Endothelial cell of umbilical vein (primary cell): Measurements from ENCODE around the gene DAB2IP.

Experiments
- GATA2 ChIP-seq: IDR thresholded peaks from 2 replicates; pipeline ENCODE4 v1.7.0; 2011; ENCODE audit warnings: low read depth, mild to moderate bottlenecking, moderate library complexity, mixed read lengths, low read length; ENCODE audit not compliant: insufficient read length, insufficient read depth
- TF ChIP-seq, protein P1 (sequence below), 2 donors: IDR thresholded peaks; 1 replicate in 1 of 2; 2 replicates in 1 of 2; pipeline ENCODE4 v1.5.1; 2011; ENCODE audit warnings: low read length in 2 of 2, mild to moderate bottlenecking in 2 of 2, moderate library complexity in 2 of 2, control low read depth in 1 of 2, inconsistent platforms in 1 of 2, low read depth in 1 of 2; ENCODE audit not compliant: insufficient read depth in 1 of 2; ENCODE audit errors: extremely low read depth in 1 of 2

DNA sequence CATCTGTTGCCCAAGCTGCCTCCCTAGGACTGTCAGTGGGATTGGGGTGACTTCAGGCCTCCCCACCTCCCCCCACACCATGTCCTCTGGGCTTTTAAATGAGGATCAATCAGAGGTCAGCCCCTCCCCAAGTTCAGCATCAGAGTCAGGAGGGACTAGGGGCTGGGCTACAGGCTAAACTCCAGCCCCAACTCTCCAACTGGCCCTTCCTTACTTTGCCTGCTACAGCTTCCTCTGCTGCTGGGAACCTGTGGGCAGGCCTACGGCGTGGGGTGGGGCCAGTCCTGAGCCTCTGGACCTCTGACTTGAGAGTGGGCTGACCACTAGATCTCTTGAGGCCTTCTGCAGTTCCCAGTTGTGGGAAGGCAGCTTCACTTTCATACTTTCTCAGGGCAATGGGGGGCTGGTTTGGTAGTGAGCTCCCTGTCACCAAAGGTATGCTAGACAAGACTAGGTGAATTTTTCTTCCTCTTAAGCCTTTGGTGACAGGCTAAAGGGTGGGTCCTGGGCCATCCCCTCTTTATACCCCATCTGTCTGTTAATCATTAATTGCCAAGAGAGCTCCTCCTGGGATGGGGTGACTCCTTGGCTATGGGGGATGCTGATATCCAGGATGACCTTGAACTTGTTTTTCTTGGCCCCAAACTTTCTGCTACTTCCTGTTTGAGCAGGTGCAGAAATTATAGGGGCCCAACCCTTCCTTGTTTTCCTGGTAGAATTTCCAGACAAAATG, 10.8 kb upstream of the DAB2IP start:
- TF ChIP-seq GATA2, result no peak
- TF ChIP-seq, protein P1, sequence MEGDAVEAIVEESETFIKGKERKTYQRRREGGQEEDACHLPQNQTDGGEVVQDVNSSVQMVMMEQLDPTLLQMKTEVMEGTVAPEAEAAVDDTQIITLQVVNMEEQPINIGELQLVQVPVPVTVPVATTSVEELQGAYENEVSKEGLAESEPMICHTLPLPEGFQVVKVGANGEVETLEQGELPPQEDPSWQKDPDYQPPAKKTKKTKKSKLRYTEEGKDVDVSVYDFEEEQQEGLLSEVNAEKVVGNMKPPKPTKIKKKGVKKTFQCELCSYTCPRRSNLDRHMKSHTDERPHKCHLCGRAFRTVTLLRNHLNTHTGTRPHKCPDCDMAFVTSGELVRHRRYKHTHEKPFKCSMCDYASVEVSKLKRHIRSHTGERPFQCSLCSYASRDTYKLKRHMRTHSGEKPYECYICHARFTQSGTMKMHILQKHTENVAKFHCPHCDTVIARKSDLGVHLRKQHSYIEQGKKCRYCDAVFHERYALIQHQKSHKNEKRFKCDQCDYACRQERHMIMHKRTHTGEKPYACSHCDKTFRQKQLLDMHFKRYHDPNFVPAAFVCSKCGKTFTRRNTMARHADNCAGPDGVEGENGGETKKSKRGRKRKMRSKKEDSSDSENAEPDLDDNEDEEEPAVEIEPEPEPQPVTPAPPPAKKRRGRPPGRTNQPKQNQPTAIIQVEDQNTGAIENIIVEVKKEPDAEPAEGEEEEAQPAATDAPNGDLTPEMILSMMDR (IDR thresholded peaks at IDR 0.05; ENCODE audit: extremely low read depth in 1 of 2, insufficient read depth in 1 of 2, low read depth in 1 of 2, low read length in 2 of 2), result no peak
